Ishikawa (cell line): Measurements from ENCODE around the gene PRC1.

Experiments
- CEBPB ChIP-seq: IDR thresholded peaks from 2 replicates; pipeline ENCODE4 v1.6.1; 2012
- CREB1 ChIP-seq: IDR thresholded peaks from 2 replicates; pipeline ENCODE4 v1.6.1; 2012; ENCODE audit warnings: low read depth
- EGR1 ChIP-seq: IDR thresholded peaks from 2 replicates; pipeline ENCODE4 v1.6.1; 2012
- EP300 ChIP-seq: IDR thresholded peaks from 2 replicates; pipeline ENCODE4 v1.6.1; 2012; ENCODE audit warnings: borderline replicate concordance
- FOXM1 ChIP-seq: IDR thresholded peaks from 2 replicates; pipeline ENCODE4 v1.6.1; 2012; ENCODE audit warnings: low read depth, borderline replicate concordance
- MAX ChIP-seq: IDR thresholded peaks from 2 replicates; pipeline ENCODE4 v1.6.1; 2012
- NFIC ChIP-seq: IDR thresholded peaks from 2 replicates; pipeline ENCODE4 v1.6.1; 2012
- RAD21 ChIP-seq: IDR thresholded peaks from 2 replicates; pipeline ENCODE4 v1.6.1; 2012; ENCODE audit warnings: low read depth
- REST ChIP-seq: IDR thresholded peaks from 2 replicates; pipeline ENCODE4 v1.6.1; 2012; ENCODE audit warnings: low read depth, mild to moderate bottlenecking
- TAF1 ChIP-seq: IDR thresholded peaks from 2 replicates; pipeline ENCODE4 v1.6.1; 2012; ENCODE audit warnings: low read depth, mild to moderate bottlenecking
- TCF12 ChIP-seq: IDR thresholded peaks from 2 replicates; pipeline ENCODE4 v1.6.1; 2012; ENCODE audit warnings: low read depth
- TEAD4 ChIP-seq: IDR thresholded peaks from 2 replicates; pipeline ENCODE4 v1.6.1; 2012
- USF1 ChIP-seq: IDR thresholded peaks from 2 replicates; pipeline ENCODE4 v1.6.1; 2012
- YY1 ChIP-seq: IDR thresholded peaks from 2 replicates; pipeline ENCODE4 v1.6.1; 2012; ENCODE audit warnings: low read depth
- ZBTB7A ChIP-seq: IDR thresholded peaks from 2 replicates; pipeline ENCODE4 v1.6.1; 2012; ENCODE audit warnings: low read depth

Gene PRC1

GRCh38 chr15:90994417-90995311 lies at the start of gene PRC1:
Gene PRC1, minus strand, starts transcription at chr15:90994535. Its CDS starts 118 bp downstream, at chr15:90994417.
- TF ChIP-seq EGR1 (peak; percentile 70; the same call in 1 of the 2 replicates), CEBPB (no peak), FOXM1 (peak; percentile 99), REST (no peak), CREB1 (peak; percentile 91), ZBTB7A (no peak), MAX (peak; percentile 83), TCF12 (peak; percentile 33), YY1 (peak; percentile 25; the same call in 1 of the 2 replicates), RAD21 (no peak), EP300 (peak; percentile 18; the same call in 1 of the 2 replicates), TAF1 (peak; percentile 84), TEAD4 (peak; percentile 21; the same call in 1 of the 2 replicates), NFIC (no peak), USF1 (no peak; the same call in 1 of the 2 replicates)

- TF ChIP-seq EGR1 (no peak), ZBTB7A (no peak), USF1 (no peak), YY1 (no peak), TEAD4 (no peak), CREB1 (no peak), CEBPB (no peak), TCF12 (no peak), MAX (no peak), TAF1 (no peak), FOXM1 (no peak), REST (no peak), EP300 (no peak), RAD21 (no peak), NFIC (no peak)
Observed at GRCh38 chr15:91043202-91043874, 49.0 kb upstream of the PRC1 start.

GRCh38 chr15:91040856-91041255 lies 46.5 kb upstream of the PRC1 start:
- TF ChIP-seq EP300, result no peak
- no peak for TF ChIP-seq USF1
- no peak for TF ChIP-seq TEAD4
- no peak for TF ChIP-seq CREB1
- TF ChIP-seq MAX, result no peak
- TF ChIP-seq TCF12, result no peak
- TF ChIP-seq EGR1, result no peak
- TF ChIP-seq YY1, result no peak
- TF ChIP-seq ZBTB7A, result no peak
- no peak for TF ChIP-seq FOXM1
- TF ChIP-seq RAD21, result no peak
- TF ChIP-seq NFIC, result no peak
- TF ChIP-seq CEBPB, result no peak
- TF ChIP-seq TAF1, result no peak
- no peak for TF ChIP-seq REST
